K562 (cell line): ENCODE results near the gene CHD1L. TPM values are rescaled to one million over a fixed set of nuclear protein-coding genes. Genes with fewer than 3 reads are reported as not detected.

Experiments used
- ATF1 ChIP-seq, 2 experiments: fragments of 450-650 bp in 1 of 2; IDR thresholded peaks; 2 replicates each; pipeline ENCODE4 v1.6.1; 2016; ENCODE audit warnings: missing compliant biosample characterization in 1 of 2, missing genetic modification characterization in 1 of 2
- FOXJ2 ChIP-seq: fragments of 200-800 bp; sonication (Bioruptor generic); IDR thresholded peaks from 2 replicates; pipeline ENCODE4 v1.6.1; 2016; ENCODE audit warnings: missing genetic modification characterization, missing compliant biosample characterization
- JUND ChIP-seq, 2 experiments: IDR thresholded peaks; 2 replicates in 1 of 2; 3 replicates in 1 of 2; pipeline ENCODE4 v1.6.1; 2011; ENCODE audit warnings: borderline replicate concordance in 2 of 2, low read depth in 2 of 2, low read length in 2 of 2, improper control_type of control experiment in 1 of 2, missing biosample characterization in 1 of 2, missing genetic modification characterization in 1 of 2, missing genetic modification reagents in 1 of 2
- NFYB ChIP-seq: IDR thresholded peaks from 2 replicates; pipeline ENCODE4 v1.6.1; 2011; ENCODE audit warnings: mild to moderate bottlenecking, moderate library complexity; ENCODE audit not compliant: insufficient read length; ENCODE audit errors: extremely low read depth
- NRF1 ChIP-seq, 2 experiments: fragments of 450-650 bp; IDR thresholded peaks in 1 of 2; conservative IDR thresholded peaks in 1 of 2; 2 replicates each; pipeline ENCODE4 v1.6.1; 2014; ENCODE audit warnings: mild to moderate bottlenecking in 2 of 2
- POLR2AphosphoS5 ChIP-seq: IDR thresholded peaks from 2 replicates; pipeline ENCODE4 v1.6.1; 2011; ENCODE audit warnings: mild to moderate bottlenecking, low read depth, low read length, moderate library complexity; ENCODE audit not compliant: control insufficient read depth, insufficient read depth
- ZNF318 ChIP-seq, 2 experiments: fragments of 450-650 bp; IDR thresholded peaks; 2 replicates each; pipeline ENCODE4 v1.6.1; 2016; ENCODE audit warnings: mild to moderate bottlenecking in 2 of 2, borderline replicate concordance in 1 of 2, low read depth in 1 of 2, moderate library complexity in 1 of 2
- polyA plus RNA-seq, 8 experiments: library from polyadenylated mRNA; depleted of rRNA in 4 of 8; stranded (reverse) in 5 of 8; unstranded in 3 of 8; fragments of >200 nt; fragmentation: Nextera tagmentation in 2 of 8; fragmentation: Illumina TruSeq in 1 of 8; extraction: Ambion mirVana in 2 of 8; extraction: Trizol in 1 of 8; gene quantifications; 2 replicates each; pipeline versions ENCODE4 v1.2.1 to v1.2.3, GENCODE V29; 2011 to 2014; ENCODE audit warnings: inconsistent platforms in 1 of 8, missing spikeins in 1 of 8
- total RNA-seq, 7 experiments: library from RNA; depleted of rRNA in 6 of 7; stranded (reverse); fragments of >200 nt in 6 of 7; fragmentation: Illumina TruSeq in 2 of 7; extraction: Trizol in 2 of 7; gene quantifications; 2 replicates each; pipeline versions ENCODE4 v1.2.1 to v1.2.3, GENCODE V29; 2011 to 2021; ENCODE audit warnings: low replicate concordance in 1 of 7
- TF ChIP-seq, protein P1 (sequence below): sonication (generic); formaldehyde crosslinking; IDR thresholded peaks from 2 replicates; pipeline ENCODE4 v1.8.0; 2022; ENCODE audit warnings: mild to moderate bottlenecking, missing genetic modification reagents

CHD1L gene
- total and polyA plus RNA-seq, 9 of the 15 experiments (the other 6 are each of a cell fraction or from before 2014, with no cell fraction given) = 25.0 to 93.3 (median 59.1) TPM

GRCh38 chr1:147242449-147243227, at the start of gene CHD1L (continued):
- TF ChIP-seq NFYB = no peak
- no peak for TF ChIP-seq ZNF318 (IDR thresholded peaks at IDR 0.05; ENCODE audit: borderline replicate concordance in 1 of 2, low read depth in 1 of 2)
- peak; percentile 65; the same call in 1 of the 2 replicates for TF ChIP-seq FOXJ2 (tag)
- TF ChIP-seq, protein P1, sequence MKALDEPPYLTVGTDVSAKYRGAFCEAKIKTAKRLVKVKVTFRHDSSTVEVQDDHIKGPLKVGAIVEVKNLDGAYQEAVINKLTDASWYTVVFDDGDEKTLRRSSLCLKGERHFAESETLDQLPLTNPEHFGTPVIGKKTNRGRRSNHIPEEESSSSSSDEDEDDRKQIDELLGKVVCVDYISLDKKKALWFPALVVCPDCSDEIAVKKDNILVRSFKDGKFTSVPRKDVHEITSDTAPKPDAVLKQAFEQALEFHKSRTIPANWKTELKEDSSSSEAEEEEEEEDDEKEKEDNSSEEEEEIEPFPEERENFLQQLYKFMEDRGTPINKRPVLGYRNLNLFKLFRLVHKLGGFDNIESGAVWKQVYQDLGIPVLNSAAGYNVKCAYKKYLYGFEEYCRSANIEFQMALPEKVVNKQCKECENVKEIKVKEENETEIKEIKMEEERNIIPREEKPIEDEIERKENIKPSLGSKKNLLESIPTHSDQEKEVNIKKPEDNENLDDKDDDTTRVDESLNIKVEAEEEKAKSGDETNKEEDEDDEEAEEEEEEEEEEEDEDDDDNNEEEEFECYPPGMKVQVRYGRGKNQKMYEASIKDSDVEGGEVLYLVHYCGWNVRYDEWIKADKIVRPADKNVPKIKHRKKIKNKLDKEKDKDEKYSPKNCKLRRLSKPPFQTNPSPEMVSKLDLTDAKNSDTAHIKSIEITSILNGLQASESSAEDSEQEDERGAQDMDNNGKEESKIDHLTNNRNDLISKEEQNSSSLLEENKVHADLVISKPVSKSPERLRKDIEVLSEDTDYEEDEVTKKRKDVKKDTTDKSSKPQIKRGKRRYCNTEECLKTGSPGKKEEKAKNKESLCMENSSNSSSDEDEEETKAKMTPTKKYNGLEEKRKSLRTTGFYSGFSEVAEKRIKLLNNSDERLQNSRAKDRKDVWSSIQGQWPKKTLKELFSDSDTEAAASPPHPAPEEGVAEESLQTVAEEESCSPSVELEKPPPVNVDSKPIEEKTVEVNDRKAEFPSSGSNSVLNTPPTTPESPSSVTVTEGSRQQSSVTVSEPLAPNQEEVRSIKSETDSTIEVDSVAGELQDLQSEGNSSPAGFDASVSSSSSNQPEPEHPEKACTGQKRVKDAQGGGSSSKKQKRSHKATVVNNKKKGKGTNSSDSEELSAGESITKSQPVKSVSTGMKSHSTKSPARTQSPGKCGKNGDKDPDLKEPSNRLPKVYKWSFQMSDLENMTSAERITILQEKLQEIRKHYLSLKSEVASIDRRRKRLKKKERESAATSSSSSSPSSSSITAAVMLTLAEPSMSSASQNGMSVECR (CRISPR knock-in tag) = peak; percentile 89
- TF ChIP-seq JUND (IDR thresholded peaks at IDR 0.05; ENCODE audit: borderline replicate concordance, low read depth, low read length) = peak; percentile 83
- peak; percentile 41; the same call in 1 of the 3 replicates for TF ChIP-seq JUND (tag; IDR thresholded peaks at IDR 0.05; ENCODE audit: borderline replicate concordance, low read depth, low read length)
- no peak for TF ChIP-seq ATF1 (CRISPR knock-in tag; IDR thresholded peaks at IDR 0.05)
- peak; percentile 72 for TF ChIP-seq ATF1 (tag; IDR thresholded peaks at IDR 0.05)
- TF ChIP-seq NRF1 (conservative IDR thresholded peaks at IDR 0.05 in 1 of 2, IDR thresholded peaks at IDR 0.05 in 1 of 2) = peak; percentile 87 to 89
- peak; percentile 58 for TF ChIP-seq POLR2AphosphoS5
